Gastrocnemius medialis (tissue), 4 donors: ENCODE measurements around the gene BTF3. TPM values are rescaled to one million over a fixed set of nuclear protein-coding genes. Genes with fewer than 3 reads are reported as not detected.

Experiments
- ATAC-seq, 2 donors: fragments of 150-250 bp; one replicate each; pipeline ENCODE4 v1.9.1; 2016
- DNase-seq, 2 donors: peaks; one replicate each; pipeline ENCODE4 v3.0.0-alpha.2; 2019
- H3K27ac ChIP-seq, 4 donors: fragments of 200-600 bp; sonication (generic); 1 replicate in 1 of 4; 2 replicates in 3 of 4; pipeline ENCODE4 v1.5.1; 2016 to 2018; ENCODE audit warnings: mild to moderate bottlenecking in 2 of 4, moderate library complexity in 1 of 4
- H3K27me3 ChIP-seq, 3 donors: fragments of 200-600 bp; sonication (generic) in 2 of 3; 1 replicate in 1 of 3; 2 replicates in 2 of 3; pipeline versions ENCODE4 v1.5.1 to v1.6.0; 2016 to 2019; ENCODE audit warnings: mild to moderate bottlenecking in 1 of 3, moderate library complexity in 1 of 3
- H3K36me3 ChIP-seq, 2 donors: fragments of 200-600 bp; sonication (generic) in 1 of 2; one replicate each; pipeline ENCODE4 v1.5.1; 2017 to 2018
- H3K4me1 ChIP-seq, 2 donors: fragments of 200-600 bp; sonication (generic) in 1 of 2; one replicate each; pipeline ENCODE4 v1.5.1; 2016 to 2017; ENCODE audit warnings: mild to moderate bottlenecking in 2 of 2
- H3K4me3 ChIP-seq, 4 donors: fragments of 200-600 bp; sonication (generic) in 3 of 4; 1 replicate in 1 of 4; 2 replicates in 3 of 4; pipeline ENCODE4 v1.5.1; 2016 to 2019; ENCODE audit warnings: mild to moderate bottlenecking in 2 of 4
- H3K9me3 ChIP-seq, 3 donors: fragments of 200-600 bp; sonication (generic) in 2 of 3; 1 replicate in 1 of 3; 2 replicates in 2 of 3; pipeline ENCODE4 v1.5.1; 2016 to 2019
- CTCF ChIP-seq, 5 experiments: fragments of 450-650 bp in 3 of 5; fragments of 200-600 bp in 2 of 5; sonication (generic) in 2 of 5; IDR thresholded peaks in 4 of 5; conservative IDR thresholded peaks in 1 of 5; 1 replicate in 4 of 5; 2 replicates in 1 of 5; pipeline ENCODE4 v1.5.1; 2016 to 2019; ENCODE audit warnings: antibody characterized with exemption in 5 of 5, mild to moderate bottlenecking in 3 of 5, moderate library complexity in 3 of 5
- POLR2A ChIP-seq, 2 donors: fragments of 450-650 bp; IDR thresholded peaks; one replicate each; pipeline ENCODE4 v1.6.1; 2017; ENCODE audit warnings: antibody characterized with exemption in 2 of 2, mild to moderate bottlenecking in 2 of 2, moderate library complexity in 2 of 2
- in situ Hi-C, 4 donors: fragments of 200-750 bp; cut with MboI; loops; one replicate each; pipeline versions ENCODE4 v1.15.0 to v1.8.0; 2017; ENCODE audit warnings: low sequenced_read_pairs in 4 of 4
- intact Hi-C: fragments of 100-400 bp; cut with DNase I; formaldehyde crosslinking; loops from one replicate; pipeline ENCODE4 v1.15.1; 2023; ENCODE audit warnings: low total_unique reads
- total RNA-seq, 4 donors: library from RNA; depleted of rRNA; stranded (reverse); fragments of >200 nt; gene quantifications; one replicate each; pipeline versions ENCODE4 v1.1.0 to v1.2.3, GENCODE V29; 2016

Gene BTF3
- total RNA-seq, 4 donors from 2014 or later = 517 to 641 (median 546) TPM

- Histone ChIP-seq H3K36me3 (no peaks in the 10 kb centered on the region), H3K27ac (no peak overlapping the region), H3K27me3 (no peaks in the 10 kb centered on the region), H3K9me3 (no peaks in the 10 kb centered on the region), H3K4me3 (no peak overlapping the region), H3K4me1 (no peaks in the 10 kb centered on the region)
- no peak for TF ChIP-seq POLR2A (IDR thresholded peaks at IDR 0.05)
- no peak for TF ChIP-seq CTCF (IDR thresholded peaks at IDR 0.05 in 4 of 5, conservative IDR thresholded peaks at IDR 0.05 in 1 of 5)
- in situ Hi-C loops (no loop called here), intact Hi-C loops (no loop called here)
- no peak for DNase-seq
- no peak for ATAC-seq
Measured at GRCh38 chr5:73531356-73531755, 33.1 kb downstream of the BTF3 start.

GRCh38 chr5:73532195-73532594, 34.0 kb downstream of the BTF3 start:
- Histone ChIP-seq H3K4me1 (no peaks in the 10 kb centered on the region), H3K4me3 (no peak overlapping the region), H3K36me3 (no peaks in the 10 kb centered on the region), H3K9me3 (no peaks in the 10 kb centered on the region), H3K27ac (no peak overlapping the region), H3K27me3 (no peaks in the 10 kb centered on the region)
- TF ChIP-seq CTCF (IDR thresholded peaks at IDR 0.05 in 4 of 5, conservative IDR thresholded peaks at IDR 0.05 in 1 of 5) (no peak), POLR2A (IDR thresholded peaks at IDR 0.05) (no peak)
- in situ Hi-C loops = no loop called here
- no peak for ATAC-seq
- no peak for DNase-seq
- intact Hi-C loops = no loop called here

GRCh38 chr5:73534011-73534644, 35.9 kb downstream of the BTF3 start:
- Histone ChIP-seq H3K36me3 (no peaks in the 10 kb centered on the region), H3K4me1 (no peaks in the 10 kb centered on the region), H3K27me3 (no peaks in the 10 kb centered on the region), H3K4me3 (no peak overlapping the region), H3K27ac (no peak overlapping the region), H3K9me3 (no peaks in the 10 kb centered on the region)
- TF ChIP-seq CTCF (IDR thresholded peaks at IDR 0.05 in 4 of 5, conservative IDR thresholded peaks at IDR 0.05 in 1 of 5) (no peak), POLR2A (IDR thresholded peaks at IDR 0.05) (no peak)
- ATAC-seq = no peak
- in situ Hi-C loops = no loop called here
- intact Hi-C loops = no loop called here
- DNase-seq = no peak

- Histone ChIP-seq H3K27ac (no peak overlapping the region), H3K9me3 (no peaks in the 10 kb centered on the region), H3K4me3 (no peak overlapping the region), H3K4me1 (no peaks in the 10 kb centered on the region), H3K36me3 (no peaks in the 10 kb centered on the region), H3K27me3 (no peaks in the 10 kb centered on the region)
- DNase-seq (no peak), ATAC-seq (no peak)
- intact Hi-C loops (no loop called here), in situ Hi-C loops (no loop called here)
- no peak for TF ChIP-seq POLR2A (IDR thresholded peaks at IDR 0.05)
- no peak for TF ChIP-seq CTCF (IDR thresholded peaks at IDR 0.05 in 4 of 5, conservative IDR thresholded peaks at IDR 0.05 in 1 of 5)
Measured at GRCh38 chr5:73534971-73535370, 36.7 kb downstream of the BTF3 start.

- Histone ChIP-seq H3K4me1 (no peaks in the 10 kb centered on the region), H3K4me3 (no peak overlapping the region), H3K27me3 (peaks cover 0 to 3% (median 3%) of the 10 kb centered on the region in 3 donors), H3K9me3 (no peaks in the 10 kb centered on the region), H3K36me3 (no peaks in the 10 kb centered on the region), H3K27ac (no peak overlapping the region)
- intact Hi-C loops = no loop called here
- in situ Hi-C loops = no loop called here
- no peak for ATAC-seq
- no peak for DNase-seq
- no peak for TF ChIP-seq POLR2A (IDR thresholded peaks at IDR 0.05)
- TF ChIP-seq CTCF (IDR thresholded peaks at IDR 0.05 in 4 of 5, conservative IDR thresholded peaks at IDR 0.05 in 1 of 5) = no peak
Measured at GRCh38 chr5:73539730-73540129, 41.5 kb downstream of the BTF3 start.
